GM19043 (cell line): ENCODE data around the gene POU2F1.

Experiments used
- ATAC-seq: cut with Tn5 transposase; IDR thresholded peaks from one replicate; pipeline ENCODE4 v1.9.1; 2021; ENCODE audit warnings: low read depth; ENCODE audit not compliant: unreplicated experiment

POU2F1 gene

GRCh38 chr1:167220537-167221125 lies at the start of gene POU2F1:
TSS of gene POU2F1 (plus strand) at chr1:167220886. CDS start at chr1:167220898, 12 bp downstream.
- peak; percentile 52 for ATAC-seq

GRCh38 chr1:167171286-167171929 lies 49.3 kb upstream of the POU2F1 start:
- ATAC-seq, result no peak

- no peak for ATAC-seq
Measured at GRCh38 chr1:167173516-167174184, 47.0 kb upstream of the POU2F1 start.

GRCh38 chr1:167175901-167176300 lies 44.8 kb upstream of the POU2F1 start:
- ATAC-seq, result no peak

- no peak for ATAC-seq
Measured at GRCh38 chr1:167178831-167179230, 41.9 kb upstream of the POU2F1 start.

GRCh38 chr1:167182571-167183320 lies 37.9 kb upstream of the POU2F1 start:
- ATAC-seq, result no peak

- ATAC-seq, result no peak
Measured at GRCh38 chr1:167184081-167184480, 36.6 kb upstream of the POU2F1 start.

GRCh38 chr1:167185062-167185461 lies 35.6 kb upstream of the POU2F1 start:
- no peak for ATAC-seq

- no peak for ATAC-seq
Measured at GRCh38 chr1:167185974-167186657, 34.6 kb upstream of the POU2F1 start.

GRCh38 chr1:167186771-167187170 lies 33.9 kb upstream of the POU2F1 start:
- ATAC-seq, result no peak

- no peak for ATAC-seq
Measured at GRCh38 chr1:167190747-167191237, 29.9 kb upstream of the POU2F1 start.

- no peak for ATAC-seq
Measured at GRCh38 chr1:167191958-167192357, 28.7 kb upstream of the POU2F1 start.

GRCh38 chr1:167194182-167194581 lies 26.5 kb upstream of the POU2F1 start:
- ATAC-seq, result no peak

GRCh38 chr1:167196166-167196565 lies 24.5 kb upstream of the POU2F1 start:
- no peak for ATAC-seq

GRCh38 chr1:167197236-167197635 lies 23.4 kb upstream of the POU2F1 start:
- ATAC-seq, result no peak

GRCh38 chr1:167197692-167198091 lies 23.0 kb upstream of the POU2F1 start:
- no peak for ATAC-seq

GRCh38 chr1:167198518-167199133 lies 22.1 kb upstream of the POU2F1 start:
- ATAC-seq, result no peak

GRCh38 chr1:167199656-167200055 lies 21.0 kb upstream of the POU2F1 start:
- no peak for ATAC-seq

GRCh38 chr1:167200272-167200671 lies 20.4 kb upstream of the POU2F1 start:
- ATAC-seq, result no peak

- ATAC-seq, result no peak
Measured at GRCh38 chr1:167200749-167201148, 19.9 kb upstream of the POU2F1 start.
